AG10803 (cell line): ENCODE results near the gene SPRING1.
A peak's percentile ranks its signal among the peaks of the same experiment; 100 is the strongest.

Source experiments
- DNase-seq: peaks from one replicate; pipeline ENCODE4 v3.0.0; 2010; ENCODE audit warnings: low read depth
- H3K4me3 ChIP-seq: 2 replicates; pipeline ENCODE4 v1.5.1; 2011; ENCODE audit warnings: mild to moderate bottlenecking, low read length, control low read depth
- TF ChIP-seq, protein P1 (sequence below): conservative IDR thresholded peaks from 2 replicates; pipeline ENCODE4 v1.5.1; 2011; ENCODE audit warnings: mild to moderate bottlenecking, low read length, control low read depth, inconsistent platforms

SPRING1 gene, protein sequence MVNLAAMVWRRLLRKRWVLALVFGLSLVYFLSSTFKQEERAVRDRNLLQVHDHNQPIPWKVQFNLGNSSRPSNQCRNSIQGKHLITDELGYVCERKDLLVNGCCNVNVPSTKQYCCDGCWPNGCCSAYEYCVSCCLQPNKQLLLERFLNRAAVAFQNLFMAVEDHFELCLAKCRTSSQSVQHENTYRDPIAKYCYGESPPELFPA

DNA sequence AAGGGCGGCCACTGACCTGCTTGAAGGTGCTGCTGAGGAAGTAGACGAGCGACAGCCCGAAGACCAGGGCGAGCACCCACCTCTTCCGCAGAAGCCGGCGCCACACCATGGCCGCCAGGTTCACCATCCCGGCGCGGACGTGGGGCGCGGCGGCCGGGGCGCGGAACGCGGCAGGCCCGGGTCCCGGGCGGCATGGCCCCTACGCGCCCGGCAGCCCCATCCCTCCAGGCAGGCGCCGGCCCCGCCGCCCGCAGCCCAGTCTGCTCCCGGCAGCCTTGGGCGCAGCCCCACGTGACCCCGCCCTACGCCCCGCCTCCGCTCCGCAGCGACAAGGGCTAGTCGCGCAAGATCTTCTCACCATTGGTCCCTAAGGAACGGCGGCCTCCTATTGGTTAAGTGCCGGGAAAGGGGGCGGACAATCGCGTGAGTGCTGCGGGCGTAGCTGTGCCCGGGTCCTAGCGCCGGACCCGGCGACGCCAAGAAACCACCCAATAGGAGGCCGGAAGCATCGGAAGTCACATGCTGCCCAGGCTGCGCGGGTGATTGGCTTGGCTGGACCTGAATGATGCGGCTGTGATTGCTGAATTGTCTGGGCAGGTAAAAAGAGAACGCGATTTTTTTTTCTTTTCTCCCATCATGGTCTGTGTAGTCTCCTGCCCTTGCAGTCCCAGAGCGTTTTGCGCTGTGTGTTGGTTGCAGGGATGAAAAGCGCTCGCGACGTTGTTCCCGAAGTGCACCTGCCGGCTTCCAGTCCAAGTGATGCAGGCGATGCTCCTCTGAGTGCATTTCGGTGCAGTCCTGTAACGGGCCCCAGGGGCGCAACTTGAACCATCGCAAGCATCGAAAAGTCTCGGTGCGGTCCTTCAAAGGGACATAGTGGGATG is at the start of gene SPRING1, which contains the start of gene RNFT2:
SPRING1 (minus strand) TSS at position 296 of the 884 bp plus-strand sequence; CDS start at position 127, 169 bp downstream.
RNFT2 (plus strand) TSS at position 542 of the 884 bp plus-strand sequence. CDS start 2,183 bp downstream, outside the sequence.
- TF ChIP-seq, protein P1, sequence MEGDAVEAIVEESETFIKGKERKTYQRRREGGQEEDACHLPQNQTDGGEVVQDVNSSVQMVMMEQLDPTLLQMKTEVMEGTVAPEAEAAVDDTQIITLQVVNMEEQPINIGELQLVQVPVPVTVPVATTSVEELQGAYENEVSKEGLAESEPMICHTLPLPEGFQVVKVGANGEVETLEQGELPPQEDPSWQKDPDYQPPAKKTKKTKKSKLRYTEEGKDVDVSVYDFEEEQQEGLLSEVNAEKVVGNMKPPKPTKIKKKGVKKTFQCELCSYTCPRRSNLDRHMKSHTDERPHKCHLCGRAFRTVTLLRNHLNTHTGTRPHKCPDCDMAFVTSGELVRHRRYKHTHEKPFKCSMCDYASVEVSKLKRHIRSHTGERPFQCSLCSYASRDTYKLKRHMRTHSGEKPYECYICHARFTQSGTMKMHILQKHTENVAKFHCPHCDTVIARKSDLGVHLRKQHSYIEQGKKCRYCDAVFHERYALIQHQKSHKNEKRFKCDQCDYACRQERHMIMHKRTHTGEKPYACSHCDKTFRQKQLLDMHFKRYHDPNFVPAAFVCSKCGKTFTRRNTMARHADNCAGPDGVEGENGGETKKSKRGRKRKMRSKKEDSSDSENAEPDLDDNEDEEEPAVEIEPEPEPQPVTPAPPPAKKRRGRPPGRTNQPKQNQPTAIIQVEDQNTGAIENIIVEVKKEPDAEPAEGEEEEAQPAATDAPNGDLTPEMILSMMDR: no peak
- DNase-seq: peak; percentile 99
- H3K4me3 ChIP-seq: peak within 1 kb of the TSS; percentile 92

DNA sequence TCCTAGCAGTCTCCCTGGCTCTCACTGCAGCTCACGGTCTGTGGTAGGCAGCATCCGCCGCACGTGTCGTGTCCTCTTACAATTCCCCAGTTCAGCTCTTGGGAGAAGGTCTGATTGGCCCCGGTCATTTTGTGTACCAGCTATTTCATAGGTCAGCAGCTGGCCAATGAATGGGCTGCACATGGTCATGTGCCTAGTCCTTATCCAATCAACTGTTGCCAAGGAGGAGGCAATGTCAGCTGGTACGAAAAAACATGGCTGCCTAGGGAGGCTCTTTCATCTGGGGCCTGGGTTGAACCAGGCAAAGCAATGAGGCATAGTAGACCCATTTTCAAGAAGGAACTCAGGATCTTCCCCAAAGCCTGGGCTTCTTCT is 46.4 kb upstream of the SPRING1 start:
- no peak for DNase-seq
- no peak overlapping the region for H3K4me3 ChIP-seq
- TF ChIP-seq, protein P1: no peak

DNA sequence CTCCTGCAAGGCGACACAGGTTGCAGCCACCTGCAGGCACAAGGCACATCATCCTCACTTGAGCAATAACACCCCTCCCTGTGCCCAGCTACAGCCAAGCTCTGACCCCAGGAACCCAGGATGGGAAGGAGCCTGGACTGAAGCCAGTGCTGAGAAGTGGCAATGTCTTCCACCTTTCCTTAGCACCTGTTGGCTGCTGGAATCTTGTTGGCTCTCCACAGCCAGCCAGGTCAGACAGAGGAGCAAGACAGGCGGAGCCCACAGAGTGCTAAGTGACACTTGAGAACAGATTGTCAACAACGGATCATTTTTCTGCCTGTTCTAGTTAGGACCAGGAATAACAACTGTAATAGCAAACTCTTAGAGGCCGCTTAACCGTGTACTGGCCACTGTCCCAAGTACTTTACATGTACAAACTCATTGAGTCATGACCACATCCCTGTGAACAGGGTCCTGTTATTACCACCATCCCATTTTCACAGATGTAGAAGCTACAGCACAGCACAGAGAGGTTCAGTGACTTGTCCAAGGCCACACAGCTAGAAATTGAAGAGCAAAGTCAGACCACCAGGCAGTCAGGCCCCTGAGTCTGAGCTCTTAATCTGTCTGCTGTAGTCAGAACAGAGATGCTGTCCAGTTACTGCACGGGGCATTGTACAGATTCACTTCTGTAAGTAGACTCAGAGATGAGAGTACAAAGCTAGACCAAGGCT is 45.8 kb upstream of the SPRING1 start:
- no peak for DNase-seq
- TF ChIP-seq, protein P1: no peak
- H3K4me3 ChIP-seq: no peak overlapping the region

DNA sequence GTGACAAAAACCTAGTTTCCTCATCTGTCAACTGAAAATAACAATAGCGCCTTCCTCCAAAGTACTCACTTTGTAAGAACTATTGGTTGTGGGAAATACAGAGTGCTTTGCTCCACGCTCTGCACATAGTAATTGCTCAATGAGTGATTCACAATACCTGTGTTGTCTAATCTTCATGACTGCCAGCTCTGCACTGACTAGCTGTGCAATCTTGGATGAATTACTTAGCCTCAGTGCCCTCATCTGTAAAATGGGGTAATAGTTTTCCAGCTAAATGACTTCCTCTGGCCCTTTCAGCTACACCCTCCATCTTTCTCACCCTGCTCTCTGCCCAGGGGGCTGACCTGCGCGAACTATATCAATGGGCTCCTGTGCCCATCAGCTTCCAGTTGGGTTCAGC is 43.1 kb upstream of the SPRING1 start:
- no peak for DNase-seq
- TF ChIP-seq, protein P1: no peak
- H3K4me3 ChIP-seq: no peak overlapping the region

DNA sequence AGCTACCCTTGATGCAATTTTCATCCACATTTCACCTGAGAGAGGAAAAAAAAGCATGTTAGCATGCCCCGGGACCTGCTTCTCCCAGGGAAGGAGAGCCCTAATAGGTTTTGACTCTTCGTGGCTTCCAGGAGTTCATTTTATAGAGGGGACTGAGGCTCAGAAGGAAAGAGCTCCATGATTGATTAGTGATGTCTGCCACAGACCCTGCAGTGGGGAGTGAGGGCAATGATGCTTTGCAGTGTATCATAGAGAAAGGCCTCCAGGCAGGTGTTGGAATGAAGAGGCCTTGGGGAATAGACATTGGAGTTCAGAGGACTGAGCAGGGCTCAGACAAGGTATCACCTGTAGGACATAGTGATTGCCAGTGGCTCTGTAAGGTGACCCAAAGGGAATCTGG is 41.7 kb upstream of the SPRING1 start:
- no peak overlapping the region for H3K4me3 ChIP-seq
- TF ChIP-seq, protein P1: no peak
- DNase-seq: no peak

DNA sequence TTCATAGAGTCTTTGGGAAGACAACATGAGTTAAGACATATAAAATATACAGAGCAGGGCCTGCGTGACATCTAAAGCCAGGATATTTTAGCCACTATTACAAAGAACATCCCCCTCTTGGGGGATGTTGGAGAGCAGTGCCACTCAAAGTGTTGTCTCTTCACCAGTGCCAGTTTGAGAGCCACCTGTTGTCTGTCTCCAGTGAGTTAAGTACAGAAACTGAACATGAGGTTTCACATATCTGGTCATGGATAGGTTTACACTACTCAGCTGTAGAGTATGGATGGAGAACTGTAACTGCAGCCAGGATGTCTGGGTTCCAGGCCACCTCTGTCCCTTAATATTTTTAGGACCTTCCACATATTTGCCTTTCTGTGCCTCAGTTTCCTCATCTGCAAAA is 39.4 kb upstream of the SPRING1 start:
- no peak for DNase-seq
- TF ChIP-seq, protein P1: no peak
- H3K4me3 ChIP-seq: no peak overlapping the region
